Glutamatergic neuron (in vitro differentiated cells): ENCODE measurements around the gene ZNF408. TPM values are rescaled to one million over a fixed set of nuclear protein-coding genes. Genes with fewer than 3 reads are reported as not detected.
A peak's percentile ranks its signal among the peaks of the same experiment; 100 is the strongest.

Experiments
- DNase-seq: peaks from one replicate; pipeline ENCODE4 v3.0.0; 2022
- H3K27ac Mint-ChIP-seq: one replicate; pipeline ENCODE4 v1.8.0; 2020; ENCODE audit warnings: mild to moderate bottlenecking, mixed read lengths, inconsistent platforms; ENCODE audit not compliant: unreplicated experiment
- H3K27me3 Mint-ChIP-seq: one replicate; pipeline ENCODE4 v1.8.0; 2020; ENCODE audit warnings: mild to moderate bottlenecking, moderate library complexity, mixed read lengths, inconsistent platforms; ENCODE audit not compliant: unreplicated experiment
- H3K36me3 Mint-ChIP-seq: one replicate; pipeline ENCODE4 v1.8.0; 2020; ENCODE audit warnings: mild to moderate bottlenecking, mixed read lengths, inconsistent platforms; ENCODE audit not compliant: unreplicated experiment
- H3K4me1 Mint-ChIP-seq: one replicate; pipeline ENCODE4 v1.8.0; 2020; ENCODE audit warnings: mild to moderate bottlenecking, low read depth, mixed read lengths, inconsistent platforms; ENCODE audit not compliant: unreplicated experiment
- H3K4me3 Mint-ChIP-seq: one replicate; pipeline ENCODE4 v1.8.0; 2020; ENCODE audit warnings: mild to moderate bottlenecking, mixed read lengths, inconsistent platforms; ENCODE audit not compliant: unreplicated experiment
- H3K9me3 Mint-ChIP-seq: one replicate; pipeline ENCODE4 v1.8.0; 2020; ENCODE audit warnings: mild to moderate bottlenecking, moderate library complexity, mixed read lengths, inconsistent platforms; ENCODE audit not compliant: unreplicated experiment
- total RNA-seq: library from RNA; stranded (reverse); fragmentation: NEBNext Ultra II Directional; extraction: Animal tissue kit (Norgen Biotek cat#: 25700); gene quantifications from one replicate; pipeline ENCODE4 v1.2.1, GENCODE V29; 2021; ENCODE audit not compliant: unreplicated experiment
- TF ChIP-seq, protein P1 (sequence below): fragments of 200-600 bp; sonication (generic); IDR thresholded peaks from one replicate; pipeline ENCODE4 v1.5.0; 2021; ENCODE audit not compliant: partially characterized antibody, unreplicated experiment

ZNF408 gene
- total RNA-seq, 1 donor from 2014 or later, result 10.6 TPM

DNA sequence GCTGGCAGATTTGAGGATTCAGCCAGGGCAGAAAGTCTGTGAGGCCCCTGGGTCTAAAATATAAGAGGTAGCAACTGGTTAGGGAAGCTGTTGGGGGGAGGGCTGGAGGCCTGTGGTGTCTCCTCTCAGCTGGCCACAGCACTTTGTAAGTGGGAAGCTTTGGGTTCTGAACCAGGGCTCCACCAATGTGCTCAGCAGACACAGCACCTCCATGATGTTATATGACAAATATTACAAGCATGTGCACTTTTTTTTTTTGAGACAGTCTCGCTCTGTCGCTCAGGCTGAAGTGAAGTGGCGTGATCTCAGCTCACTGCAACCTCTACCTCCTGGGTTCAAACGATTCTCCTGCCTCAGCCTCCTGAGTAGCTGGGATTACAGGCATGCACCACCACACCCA is 8.4 kb upstream of the ZNF408 start:
- Mint-ChIP-seq H3K36me3 (no peaks in the 10 kb centered on the region), H3K4me1 (peaks cover 7% of the 10 kb centered on the region), H3K9me3 (peaks cover 1% of the 10 kb centered on the region), H3K27ac (no peak overlapping the region), H3K4me3 (no peak overlapping the region), H3K27me3 (peaks cover 2% of the 10 kb centered on the region)
- no peak for DNase-seq
- TF ChIP-seq, protein P1, sequence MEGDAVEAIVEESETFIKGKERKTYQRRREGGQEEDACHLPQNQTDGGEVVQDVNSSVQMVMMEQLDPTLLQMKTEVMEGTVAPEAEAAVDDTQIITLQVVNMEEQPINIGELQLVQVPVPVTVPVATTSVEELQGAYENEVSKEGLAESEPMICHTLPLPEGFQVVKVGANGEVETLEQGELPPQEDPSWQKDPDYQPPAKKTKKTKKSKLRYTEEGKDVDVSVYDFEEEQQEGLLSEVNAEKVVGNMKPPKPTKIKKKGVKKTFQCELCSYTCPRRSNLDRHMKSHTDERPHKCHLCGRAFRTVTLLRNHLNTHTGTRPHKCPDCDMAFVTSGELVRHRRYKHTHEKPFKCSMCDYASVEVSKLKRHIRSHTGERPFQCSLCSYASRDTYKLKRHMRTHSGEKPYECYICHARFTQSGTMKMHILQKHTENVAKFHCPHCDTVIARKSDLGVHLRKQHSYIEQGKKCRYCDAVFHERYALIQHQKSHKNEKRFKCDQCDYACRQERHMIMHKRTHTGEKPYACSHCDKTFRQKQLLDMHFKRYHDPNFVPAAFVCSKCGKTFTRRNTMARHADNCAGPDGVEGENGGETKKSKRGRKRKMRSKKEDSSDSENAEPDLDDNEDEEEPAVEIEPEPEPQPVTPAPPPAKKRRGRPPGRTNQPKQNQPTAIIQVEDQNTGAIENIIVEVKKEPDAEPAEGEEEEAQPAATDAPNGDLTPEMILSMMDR, result no peak

DNA sequence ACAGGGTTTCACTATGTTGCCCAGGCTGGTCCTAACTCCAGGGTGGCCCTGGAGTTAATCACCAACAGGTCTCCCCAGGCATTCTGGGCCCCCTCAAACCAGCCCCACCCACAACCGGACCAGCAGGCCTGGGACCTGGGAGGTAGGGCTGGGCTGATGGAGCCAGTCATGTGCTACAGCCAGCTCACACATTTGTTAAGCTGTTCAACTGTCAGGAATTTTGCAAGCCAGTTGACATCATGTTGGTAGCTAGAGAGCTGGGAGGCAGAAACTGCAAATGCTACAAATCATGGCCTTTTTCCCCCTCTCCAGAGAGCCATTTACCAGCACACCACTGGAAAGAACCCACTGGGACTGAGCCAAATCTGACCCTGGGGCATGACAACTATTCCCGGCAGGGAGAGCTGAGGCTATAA is 7.2 kb upstream of the ZNF408 start:
- H3K4me1 Mint-ChIP-seq, result peaks cover 11% of the 10 kb centered on the region
- H3K4me3 Mint-ChIP-seq, result no peak overlapping the region
- H3K27me3 Mint-ChIP-seq, result peaks cover 4% of the 10 kb centered on the region
- no peak overlapping the region for H3K27ac Mint-ChIP-seq
- no peaks in the 10 kb centered on the region for H3K36me3 Mint-ChIP-seq
- H3K9me3 Mint-ChIP-seq, result peaks cover 1% of the 10 kb centered on the region
- TF ChIP-seq, protein P1, result no peak
- DNase-seq, result no peak

DNA sequence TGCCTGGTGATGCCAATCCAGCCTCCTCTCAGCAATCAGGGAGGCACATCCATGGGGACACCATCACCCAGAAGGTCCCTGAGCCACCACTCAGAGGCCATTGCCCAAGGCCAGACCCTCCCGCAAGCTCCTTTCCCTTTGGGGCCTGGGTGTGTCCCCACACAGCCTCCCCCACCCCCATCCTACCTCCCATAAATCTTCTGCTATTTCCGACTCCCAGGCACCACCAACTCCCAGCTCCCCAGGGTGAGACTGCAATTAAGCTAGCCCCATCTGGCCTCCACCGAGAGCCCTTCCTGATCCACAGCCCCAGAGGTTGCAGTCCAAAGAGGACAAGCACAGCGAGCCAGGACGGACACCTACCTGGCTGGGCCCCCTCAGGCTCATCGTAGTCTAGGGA is 6.8 kb upstream of the ZNF408 start:
- H3K36me3 Mint-ChIP-seq, result no peaks in the 10 kb centered on the region
- H3K27me3 Mint-ChIP-seq, result peaks cover 4% of the 10 kb centered on the region
- H3K4me1 Mint-ChIP-seq, result peaks cover 11% of the 10 kb centered on the region
- DNase-seq, result no peak
- no peak overlapping the region for H3K27ac Mint-ChIP-seq
- TF ChIP-seq, protein P1, result no peak
- H3K9me3 Mint-ChIP-seq, result peaks cover 1% of the 10 kb centered on the region
- H3K4me3 Mint-ChIP-seq, result peak overlapping the region; percentile 38

DNA sequence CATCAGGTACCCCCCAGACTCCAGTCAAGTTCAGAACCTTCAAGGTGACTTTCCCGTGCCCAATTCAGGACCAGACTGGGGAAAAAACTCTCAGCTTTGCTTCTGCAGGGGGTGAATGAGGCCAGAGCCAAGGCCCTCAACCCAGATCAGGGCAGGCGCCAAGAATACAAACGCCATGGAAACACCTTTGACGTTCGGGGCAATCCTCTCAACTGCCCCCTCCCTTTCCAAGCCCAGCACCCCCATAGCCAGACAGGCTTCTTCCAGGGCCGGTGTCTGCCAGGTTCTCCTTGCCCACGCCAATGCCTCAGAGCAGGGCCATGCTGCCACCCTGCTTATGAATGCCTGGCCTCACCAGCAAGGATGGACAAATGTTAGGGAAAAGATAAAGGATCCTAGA is 6.2 kb upstream of the ZNF408 start:
- no peaks in the 10 kb centered on the region for H3K36me3 Mint-ChIP-seq
- H3K9me3 Mint-ChIP-seq, result peaks cover 1% of the 10 kb centered on the region
- no peak overlapping the region for H3K4me3 Mint-ChIP-seq
- H3K27me3 Mint-ChIP-seq, result peaks cover 4% of the 10 kb centered on the region
- no peak overlapping the region for H3K27ac Mint-ChIP-seq
- H3K4me1 Mint-ChIP-seq, result peaks cover 11% of the 10 kb centered on the region
- TF ChIP-seq, protein P1, result no peak
- no peak for DNase-seq

DNA sequence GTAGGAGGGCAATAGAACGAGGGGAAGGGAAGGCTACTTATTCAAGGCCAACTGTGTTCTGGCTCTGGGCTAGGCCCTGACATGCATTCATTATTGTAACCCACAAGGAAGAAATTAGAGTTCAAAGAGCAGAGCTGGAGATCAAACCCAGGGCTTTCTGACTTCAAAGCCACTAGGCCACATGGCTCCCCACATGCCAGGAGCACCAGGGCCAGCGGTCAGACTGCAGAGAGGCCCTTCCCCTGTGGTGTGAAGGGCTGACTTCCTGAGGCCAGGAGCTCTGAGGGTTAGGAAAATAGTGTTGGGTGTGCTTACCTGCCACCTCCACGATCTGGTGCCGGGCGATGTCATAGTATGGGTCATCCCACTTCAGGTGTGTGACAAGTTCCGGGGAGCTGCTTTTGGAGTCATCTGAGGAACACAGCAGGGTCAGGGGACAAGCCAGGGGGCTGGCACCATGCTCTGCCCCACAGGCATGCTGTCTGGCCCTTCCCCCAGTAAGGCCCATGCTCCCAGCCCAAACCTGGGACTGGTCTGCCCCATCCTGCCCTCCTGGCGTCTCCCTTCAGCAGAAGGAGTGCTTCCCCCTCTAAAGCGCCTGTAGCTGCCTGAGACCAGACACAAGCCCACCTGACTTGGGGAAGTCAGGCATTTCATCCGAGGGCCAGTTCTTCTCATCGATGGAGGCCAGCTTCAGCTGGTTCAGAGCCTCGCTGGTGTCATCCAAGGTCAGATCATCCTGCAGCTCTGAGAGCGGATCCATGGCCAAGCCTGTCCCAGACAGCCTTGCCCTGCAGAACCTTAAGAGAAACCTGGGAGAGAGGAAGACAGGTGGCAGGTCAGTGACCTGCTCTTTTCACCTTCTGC is 5.3 kb upstream of the ZNF408 start:
- Mint-ChIP-seq H3K27ac (no peak overlapping the region), H3K4me3 (no peak overlapping the region), H3K27me3 (peaks cover 9% of the 10 kb centered on the region), H3K9me3 (peaks cover 1% of the 10 kb centered on the region), H3K36me3 (no peaks in the 10 kb centered on the region), H3K4me1 (peaks cover 11% of the 10 kb centered on the region)
- no peak for DNase-seq
- TF ChIP-seq, protein P1, result no peak
